ENCODE data around the gene CFAP45. TPM values are rescaled to one million over a fixed set of nuclear protein-coding genes. Genes with fewer than 3 reads are reported as not detected.

Gene CFAP45
- polyA plus RNA-seq, 3 donors = 0.12 to 1.0 TPM; not detected in 1

DNA sequence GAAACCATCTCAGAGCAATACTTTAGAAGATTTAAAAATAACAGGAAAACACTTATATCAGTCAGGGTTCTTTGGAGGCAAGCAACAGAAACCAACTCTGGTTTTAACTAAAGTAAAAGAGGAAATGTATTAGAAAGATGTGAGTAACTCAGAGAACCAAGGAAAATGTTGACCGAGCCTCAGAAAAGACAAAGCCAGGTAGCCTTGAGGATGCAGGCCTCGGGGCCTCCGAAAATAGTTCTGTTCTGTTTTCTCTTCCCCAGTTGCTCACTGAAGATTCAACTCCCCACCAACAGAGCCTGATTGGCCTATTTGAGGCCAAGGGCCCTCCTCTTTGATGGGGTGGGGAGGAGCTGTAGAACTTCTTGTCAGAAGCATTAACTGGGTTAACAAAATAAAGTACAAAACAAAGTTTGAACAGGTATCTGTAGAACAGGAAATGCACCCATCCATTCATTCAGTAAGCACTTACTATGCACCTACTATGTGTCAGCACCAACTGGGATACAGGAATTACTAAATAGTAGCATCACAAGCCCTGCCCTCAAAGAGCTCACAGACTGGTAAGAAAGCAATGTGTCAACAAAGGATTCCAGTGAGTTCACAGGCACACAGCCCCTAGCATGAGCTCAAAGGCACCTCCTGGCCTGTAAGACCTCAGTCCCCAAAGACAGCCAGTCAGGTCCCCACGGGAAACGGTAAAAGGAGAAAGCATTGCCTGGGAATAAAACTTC is 60.7 kb downstream of the CFAP45 start:
- Mint-ChIP-seq H3K27ac (peak overlapping the region in 1 of 7 donors; percentile 54), H3K27me3 (ENCODE audit: low read depth in 3 of 3) (peaks cover 0 to 2% (median 1%) of the 10 kb centered on the region in 3 donors), H3K4me3 (no peak overlapping the region), H3K9me3 (no peaks in the 10 kb centered on the region), H3K4me1 (peaks cover 26% of the 10 kb centered on the region), H3K36me3 (peaks cover 0 to 6% of the 10 kb centered on the region in 2 donors)
- no peaks in the 10 kb centered on the region for H3K9me3 ChIP-seq (replicated peaks in 1 of 2; ENCODE audit: control insufficient read depth in 1 of 2, insufficient read depth in 1 of 2, low read length in 2 of 2)
- no peak overlapping the region for H3K27ac ChIP-seq (ENCODE audit: low read depth in 1 of 2, low read length in 2 of 2)
- H3K79me2 ChIP-seq (ENCODE audit: insufficient read depth, low read length) = no peaks in the 10 kb centered on the region
- no peaks in the 10 kb centered on the region for H3K27me3 ChIP-seq (ENCODE audit: control insufficient read depth in 2 of 2, insufficient read depth in 2 of 2, low read length in 2 of 2)
- TF ChIP-seq, protein P1, sequence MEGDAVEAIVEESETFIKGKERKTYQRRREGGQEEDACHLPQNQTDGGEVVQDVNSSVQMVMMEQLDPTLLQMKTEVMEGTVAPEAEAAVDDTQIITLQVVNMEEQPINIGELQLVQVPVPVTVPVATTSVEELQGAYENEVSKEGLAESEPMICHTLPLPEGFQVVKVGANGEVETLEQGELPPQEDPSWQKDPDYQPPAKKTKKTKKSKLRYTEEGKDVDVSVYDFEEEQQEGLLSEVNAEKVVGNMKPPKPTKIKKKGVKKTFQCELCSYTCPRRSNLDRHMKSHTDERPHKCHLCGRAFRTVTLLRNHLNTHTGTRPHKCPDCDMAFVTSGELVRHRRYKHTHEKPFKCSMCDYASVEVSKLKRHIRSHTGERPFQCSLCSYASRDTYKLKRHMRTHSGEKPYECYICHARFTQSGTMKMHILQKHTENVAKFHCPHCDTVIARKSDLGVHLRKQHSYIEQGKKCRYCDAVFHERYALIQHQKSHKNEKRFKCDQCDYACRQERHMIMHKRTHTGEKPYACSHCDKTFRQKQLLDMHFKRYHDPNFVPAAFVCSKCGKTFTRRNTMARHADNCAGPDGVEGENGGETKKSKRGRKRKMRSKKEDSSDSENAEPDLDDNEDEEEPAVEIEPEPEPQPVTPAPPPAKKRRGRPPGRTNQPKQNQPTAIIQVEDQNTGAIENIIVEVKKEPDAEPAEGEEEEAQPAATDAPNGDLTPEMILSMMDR (IDR thresholded peaks at IDR 0.05) = no peak
- WGBS (ENCODE audit: insufficient coverage) = no CpG with 5 or more reads among the region's 5 CpGs
- H3K4me3 ChIP-seq (replicated peaks in 1 of 3; ENCODE audit: low read depth in 2 of 3, low read length in 3 of 3) = no peak overlapping the region
- H3K4me1 ChIP-seq (ENCODE audit: control insufficient read depth in 1 of 2, insufficient read depth in 2 of 2, low read length in 2 of 2) = peaks cover 6 to 20% of the 10 kb centered on the region in 2 donors
- no peak overlapping the region for H2AFZ ChIP-seq (ENCODE audit: insufficient read depth, low read depth, low read length, poor library complexity, severe bottlenecking)
- H4K20me1 ChIP-seq (ENCODE audit: insufficient read depth, low read length) = no peaks in the 10 kb centered on the region
- no peak overlapping the region for H3K9ac ChIP-seq (ENCODE audit: insufficient read depth, low read length, poor library complexity, severe bottlenecking)
- intact Hi-C loops (cut with micrococcal nuclease) = no loop called here
- no peaks in the 10 kb centered on the region for H3K36me3 ChIP-seq (replicated peaks in 1 of 2; ENCODE audit: control insufficient read depth in 1 of 2, insufficient read depth in 2 of 2, low read length in 2 of 2)
- no peak for DNase-seq
- H3K4me2 ChIP-seq (replicated peaks; ENCODE audit: extremely low read depth, low read length, poor library complexity, severe bottlenecking) = no peak overlapping the region

DNA sequence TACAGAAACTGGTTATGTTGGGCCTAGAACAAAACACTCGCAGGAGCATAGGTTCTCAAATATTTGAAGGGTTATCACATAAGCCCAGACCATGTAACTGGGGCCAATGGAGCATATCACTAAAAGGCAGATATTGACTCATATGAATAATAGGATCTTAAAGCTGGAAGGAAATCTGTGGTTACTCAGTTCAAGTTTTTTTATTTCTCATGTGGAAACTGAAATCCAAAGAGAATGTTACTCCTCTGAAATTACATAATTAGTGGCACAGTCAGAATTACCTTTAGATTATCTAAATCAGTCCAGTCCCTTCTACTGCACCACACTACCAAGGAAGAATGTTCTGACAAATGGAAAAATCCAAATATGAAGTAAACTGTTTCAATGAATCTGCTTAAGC is 61.2 kb downstream of the CFAP45 start:
- TF ChIP-seq, protein P1 (IDR thresholded peaks at IDR 0.05) = no peak
- DNase-seq = no peak
- 40% methylated on average over 1 of the region's 1 CpG for WGBS (ENCODE audit: insufficient coverage)
- Mint-ChIP-seq H3K4me1 (peaks cover 30% of the 10 kb centered on the region), H3K27ac (peak overlapping the region in 1 of 7 donors; percentile 54), H3K36me3 (peaks cover 0 to 6% of the 10 kb centered on the region in 2 donors), H3K4me3 (no peak overlapping the region), H3K27me3 (ENCODE audit: low read depth in 3 of 3) (peaks cover 0 to 5% (median 1%) of the 10 kb centered on the region in 3 donors), H3K9me3 (no peaks in the 10 kb centered on the region)
- H3K9ac ChIP-seq (ENCODE audit: insufficient read depth, low read length, poor library complexity, severe bottlenecking) = no peak overlapping the region
- no peak overlapping the region for H3K27ac ChIP-seq (ENCODE audit: low read depth in 1 of 2, low read length in 2 of 2)
- H3K4me2 ChIP-seq (replicated peaks; ENCODE audit: extremely low read depth, low read length, poor library complexity, severe bottlenecking) = no peak overlapping the region
- H3K36me3 ChIP-seq (replicated peaks in 1 of 2; ENCODE audit: control insufficient read depth in 1 of 2, insufficient read depth in 2 of 2, low read length in 2 of 2) = no peaks in the 10 kb centered on the region
- H3K4me1 ChIP-seq (ENCODE audit: control insufficient read depth in 1 of 2, insufficient read depth in 2 of 2, low read length in 2 of 2) = peaks cover 6 to 20% of the 10 kb centered on the region in 2 donors
- H3K4me3 ChIP-seq (replicated peaks in 1 of 3; ENCODE audit: low read depth in 2 of 3, low read length in 3 of 3) = no peak overlapping the region
- intact Hi-C loops (cut with micrococcal nuclease) = no loop called here
- no peaks in the 10 kb centered on the region for H3K79me2 ChIP-seq (ENCODE audit: insufficient read depth, low read length)
- no peaks in the 10 kb centered on the region for H3K27me3 ChIP-seq (ENCODE audit: control insufficient read depth in 2 of 2, insufficient read depth in 2 of 2, low read length in 2 of 2)
- no peaks in the 10 kb centered on the region for H3K9me3 ChIP-seq (replicated peaks in 1 of 2; ENCODE audit: control insufficient read depth in 1 of 2, insufficient read depth in 1 of 2, low read length in 2 of 2)
- no peaks in the 10 kb centered on the region for H4K20me1 ChIP-seq (ENCODE audit: insufficient read depth, low read length)
- H2AFZ ChIP-seq (ENCODE audit: insufficient read depth, low read depth, low read length, poor library complexity, severe bottlenecking) = no peak overlapping the region

Data from CD14-positive monocyte (primary cell).